Osteoblast (primary cell): ENCODE data around the gene MYO3B. TPM values are rescaled to one million over a fixed set of nuclear protein-coding genes. Genes with fewer than 3 reads are reported as not detected.

ENCODE experiments used
- DNase-seq: peaks from one replicate; pipeline ENCODE4 v3.0.0; 2011; ENCODE audit warnings: low spot score, mixed read lengths; ENCODE audit not compliant: insufficient read length; ENCODE audit errors: missing footprints
- H2AFZ ChIP-seq: 2 replicates; pipeline ENCODE4 v1.6.0; 2011; ENCODE audit warnings: mild to moderate bottlenecking, low read length
- H3K27ac ChIP-seq: 2 replicates; pipeline ENCODE4 v1.5.1; 2011; ENCODE audit warnings: mild to moderate bottlenecking, low read depth, low read length, moderate library complexity
- H3K27me3 ChIP-seq: 2 replicates; pipeline ENCODE4 v1.6.0; 2012; ENCODE audit warnings: mild to moderate bottlenecking, control low read depth, inconsistent platforms, low read length, moderate library complexity; ENCODE audit not compliant: insufficient read depth
- H3K36me3 ChIP-seq: 2 replicates; pipeline ENCODE4 v1.5.1; 2011; ENCODE audit warnings: mild to moderate bottlenecking, low read length, control low read depth, moderate library complexity; ENCODE audit not compliant: insufficient read depth
- H3K4me1 ChIP-seq: 2 replicates; pipeline ENCODE4 v1.5.1; 2011; ENCODE audit warnings: mild to moderate bottlenecking, low read length, control low read depth, moderate library complexity; ENCODE audit not compliant: insufficient read depth
- H3K4me2 ChIP-seq: 2 replicates; pipeline ENCODE4 v1.6.0; 2011; ENCODE audit warnings: mild to moderate bottlenecking, low read length; ENCODE audit not compliant: insufficient read depth
- H3K4me3 ChIP-seq: fragments of 200-600 bp; sonication (generic); 3 replicates; pipeline ENCODE4 v1.5.1; 2012; ENCODE audit warnings: mild to moderate bottlenecking, low read length, inconsistent platforms; ENCODE audit not compliant: insufficient read depth
- H3K79me2 ChIP-seq: 2 replicates; pipeline ENCODE4 v1.6.0; 2012; ENCODE audit warnings: mild to moderate bottlenecking, low read length, control low read depth, inconsistent platforms; ENCODE audit not compliant: insufficient read depth
- H3K9me3 ChIP-seq: 2 replicates; pipeline ENCODE4 v1.5.1; 2011; ENCODE audit warnings: low read depth, low read length, control low read depth
- H4K20me1 ChIP-seq: 2 replicates; pipeline ENCODE4 v1.6.0; 2012; ENCODE audit warnings: mild to moderate bottlenecking, low read length, control low read depth; ENCODE audit not compliant: insufficient read depth
- total RNA-seq: library from RNA; depleted of rRNA; stranded (reverse); fragments of >200 nt; gene quantifications from 2 replicates; pipeline ENCODE4 v1.2.3, GENCODE V29; 2012
- TF ChIP-seq, protein P1 (sequence below): IDR thresholded peaks from 2 replicates; pipeline ENCODE4 v1.5.1; 2011; ENCODE audit warnings: mild to moderate bottlenecking, low read depth, low read length, moderate library complexity; ENCODE audit errors: extremely low read depth

Gene MYO3B
- total RNA-seq, 1 donor = 0.36 TPM

DNA sequence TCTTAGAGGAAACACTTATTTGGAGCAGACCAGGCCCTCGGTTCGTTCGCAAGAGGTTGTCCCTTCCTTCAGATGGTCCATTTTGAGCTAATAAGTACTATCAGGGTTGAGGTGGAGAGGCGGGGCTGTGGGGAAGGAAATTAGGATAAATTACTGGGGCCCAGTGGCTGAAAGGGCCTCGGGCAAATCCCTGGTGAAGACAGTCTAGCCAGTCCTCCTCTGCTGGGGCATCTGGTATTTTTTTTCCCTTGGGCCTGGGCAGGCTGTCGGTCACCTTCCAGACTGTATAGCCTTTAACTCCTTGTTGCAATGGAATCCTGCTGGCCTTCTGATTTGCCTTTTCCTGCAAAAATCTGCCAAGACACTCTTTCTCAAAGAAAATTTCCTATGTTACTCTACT is 1.7 kb upstream of the MYO3B start:
- Histone ChIP-seq H4K20me1 (no peaks in the 10 kb centered on the region), H3K9me3 (no peaks in the 10 kb centered on the region), H3K27ac (no peak overlapping the region), H3K27me3 (no peaks in the 10 kb centered on the region), H3K4me1 (peaks cover 5% of the 10 kb centered on the region), H3K4me2 (no peak overlapping the region), H3K79me2 (no peaks in the 10 kb centered on the region), H3K36me3 (no peaks in the 10 kb centered on the region), H2AFZ (no peak overlapping the region), H3K4me3 (no peak overlapping the region)
- no peak for DNase-seq
- TF ChIP-seq, protein P1, sequence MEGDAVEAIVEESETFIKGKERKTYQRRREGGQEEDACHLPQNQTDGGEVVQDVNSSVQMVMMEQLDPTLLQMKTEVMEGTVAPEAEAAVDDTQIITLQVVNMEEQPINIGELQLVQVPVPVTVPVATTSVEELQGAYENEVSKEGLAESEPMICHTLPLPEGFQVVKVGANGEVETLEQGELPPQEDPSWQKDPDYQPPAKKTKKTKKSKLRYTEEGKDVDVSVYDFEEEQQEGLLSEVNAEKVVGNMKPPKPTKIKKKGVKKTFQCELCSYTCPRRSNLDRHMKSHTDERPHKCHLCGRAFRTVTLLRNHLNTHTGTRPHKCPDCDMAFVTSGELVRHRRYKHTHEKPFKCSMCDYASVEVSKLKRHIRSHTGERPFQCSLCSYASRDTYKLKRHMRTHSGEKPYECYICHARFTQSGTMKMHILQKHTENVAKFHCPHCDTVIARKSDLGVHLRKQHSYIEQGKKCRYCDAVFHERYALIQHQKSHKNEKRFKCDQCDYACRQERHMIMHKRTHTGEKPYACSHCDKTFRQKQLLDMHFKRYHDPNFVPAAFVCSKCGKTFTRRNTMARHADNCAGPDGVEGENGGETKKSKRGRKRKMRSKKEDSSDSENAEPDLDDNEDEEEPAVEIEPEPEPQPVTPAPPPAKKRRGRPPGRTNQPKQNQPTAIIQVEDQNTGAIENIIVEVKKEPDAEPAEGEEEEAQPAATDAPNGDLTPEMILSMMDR = no peak

DNA sequence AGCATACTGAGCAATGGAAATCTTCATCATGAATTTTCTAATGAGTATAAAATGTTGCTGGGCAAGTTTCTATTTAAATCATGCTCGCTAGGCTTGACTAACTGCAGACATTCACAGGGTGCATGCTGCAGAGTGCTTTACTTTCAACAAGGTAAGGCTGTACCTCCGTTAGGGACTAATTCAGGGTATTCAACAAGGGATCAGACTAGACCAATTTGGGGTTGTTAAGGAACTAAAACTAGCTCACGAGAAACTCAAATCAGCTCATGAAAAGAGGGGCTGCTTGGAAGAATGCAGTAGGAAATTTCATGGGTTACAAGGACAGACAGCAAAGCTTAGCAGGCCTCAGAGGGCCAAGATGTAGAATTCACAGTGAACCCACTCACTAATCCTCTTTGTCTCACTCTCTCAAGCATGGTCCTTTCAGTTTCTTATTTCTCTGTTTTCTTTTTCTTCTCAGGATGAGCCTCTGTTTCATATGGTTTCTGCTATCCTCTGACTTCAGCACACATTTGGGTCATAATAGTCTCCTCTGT is 2.2 kb downstream of the MYO3B start:
- H3K36me3 ChIP-seq = no peaks in the 10 kb centered on the region
- H3K4me1 ChIP-seq = peaks cover 5% of the 10 kb centered on the region
- H3K4me2 ChIP-seq = no peak overlapping the region
- H3K79me2 ChIP-seq = no peaks in the 10 kb centered on the region
- no peak for DNase-seq
- H3K27me3 ChIP-seq = no peaks in the 10 kb centered on the region
- no peak overlapping the region for H3K4me3 ChIP-seq
- H2AFZ ChIP-seq = no peak overlapping the region
- no peak overlapping the region for H3K27ac ChIP-seq
- TF ChIP-seq, protein P1 = no peak
- H4K20me1 ChIP-seq = no peaks in the 10 kb centered on the region
- no peaks in the 10 kb centered on the region for H3K9me3 ChIP-seq

DNA sequence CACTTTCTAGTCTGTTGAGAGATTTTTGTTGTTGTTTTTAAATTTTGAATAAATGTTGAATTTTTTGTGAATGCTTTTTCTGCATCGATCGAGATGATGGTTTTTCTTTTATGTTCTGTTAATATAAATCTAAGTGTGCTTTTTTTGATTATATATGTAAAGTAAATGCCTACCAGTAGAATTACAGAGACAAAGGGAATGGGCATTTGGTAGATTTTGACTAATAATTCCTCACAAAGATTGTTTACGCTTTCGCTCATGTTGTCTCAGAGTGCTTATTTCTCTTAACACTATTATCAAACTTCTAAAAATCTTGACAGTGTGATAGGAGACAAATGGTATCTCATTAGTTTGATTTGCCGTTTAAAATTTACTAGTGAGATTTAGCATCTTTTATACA is 3.7 kb downstream of the MYO3B start:
- TF ChIP-seq, protein P1 = no peak
- Histone ChIP-seq H3K36me3 (no peaks in the 10 kb centered on the region), H4K20me1 (no peaks in the 10 kb centered on the region), H2AFZ (no peak overlapping the region), H3K27me3 (no peaks in the 10 kb centered on the region), H3K4me2 (no peak overlapping the region), H3K27ac (no peak overlapping the region), H3K79me2 (no peaks in the 10 kb centered on the region), H3K4me3 (no peak overlapping the region), H3K9me3 (no peaks in the 10 kb centered on the region), H3K4me1 (peaks cover 5% of the 10 kb centered on the region)
- DNase-seq = no peak

DNA sequence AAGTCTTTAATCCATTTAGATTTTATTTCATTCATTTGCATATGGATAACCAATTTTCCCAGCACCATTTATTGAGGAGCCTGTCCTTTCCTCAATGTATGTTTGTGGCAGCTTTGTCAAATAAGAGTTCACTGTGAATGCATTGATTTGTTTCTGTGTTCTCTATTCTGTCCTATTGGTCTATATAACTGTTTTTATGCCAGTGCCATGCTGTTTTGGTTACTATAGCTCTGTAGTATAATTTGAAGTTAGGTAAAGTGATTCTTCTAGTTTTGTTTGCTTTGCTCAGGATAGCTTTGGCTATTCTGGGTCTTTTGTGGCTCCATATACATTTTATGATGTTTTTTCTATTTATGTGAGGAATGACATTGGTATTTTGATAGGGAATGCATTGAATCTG is 7.4 kb downstream of the MYO3B start:
- TF ChIP-seq, protein P1 = no peak
- Histone ChIP-seq H3K36me3 (no peaks in the 10 kb centered on the region), H2AFZ (no peak overlapping the region), H3K4me1 (no peaks in the 10 kb centered on the region), H3K79me2 (no peaks in the 10 kb centered on the region), H3K9me3 (no peaks in the 10 kb centered on the region), H3K4me3 (no peak overlapping the region), H3K27me3 (no peaks in the 10 kb centered on the region), H3K27ac (no peak overlapping the region), H4K20me1 (no peaks in the 10 kb centered on the region), H3K4me2 (no peak overlapping the region)
- DNase-seq = no peak
